ENCODE results near the gene PCDH9.

Gene PCDH9

GRCh38 chr13:67033170-67033569, 197.0 kb downstream of the PCDH9 start:
- DNase-seq (ENCODE audit: low read depth, low spot score) = no peak

GRCh38 chr13:67023130-67023876, 206.8 kb downstream of the PCDH9 start:
- DNase-seq (ENCODE audit: low read depth, low spot score) = peak; percentile 43

GRCh38 chr13:67018775-67019174, 211.4 kb downstream of the PCDH9 start:
- DNase-seq (ENCODE audit: low read depth, low spot score) = no peak

- no peak for DNase-seq (ENCODE audit: low read depth, low spot score)
Measured at GRCh38 chr13:67017276-67017675, 212.9 kb downstream of the PCDH9 start.

- no peak for DNase-seq (ENCODE audit: low read depth, low spot score)
Measured at GRCh38 chr13:67015976-67016600, 214.0 kb downstream of the PCDH9 start.

- no peak for DNase-seq (ENCODE audit: low read depth, low spot score)
Measured at GRCh38 chr13:67014399-67014798, 215.7 kb downstream of the PCDH9 start.

GRCh38 chr13:67013709-67014108, 216.4 kb downstream of the PCDH9 start:
- no peak for DNase-seq (ENCODE audit: low read depth, low spot score)

- DNase-seq (ENCODE audit: low read depth, low spot score) = no peak
Measured at GRCh38 chr13:67008075-67008668, 222.0 kb downstream of the PCDH9 start.

- DNase-seq (ENCODE audit: low read depth, low spot score) = no peak
Measured at GRCh38 chr13:67004511-67004910, 225.6 kb downstream of the PCDH9 start.

GRCh38 chr13:67003743-67004142, 226.4 kb downstream of the PCDH9 start:
- no peak for DNase-seq (ENCODE audit: low read depth, low spot score)

- DNase-seq (ENCODE audit: low read depth, low spot score) = no peak
Measured at GRCh38 chr13:67001363-67001762, 228.8 kb downstream of the PCDH9 start.

- no peak for DNase-seq (ENCODE audit: low read depth, low spot score)
Measured at GRCh38 chr13:66996503-66996902, 233.6 kb downstream of the PCDH9 start.

GRCh38 chr13:66995203-66995611, 234.9 kb downstream of the PCDH9 start:
- no peak for DNase-seq (ENCODE audit: low read depth, low spot score)

- no peak for DNase-seq (ENCODE audit: low read depth, low spot score)
Measured at GRCh38 chr13:66994517-66995202, 235.5 kb downstream of the PCDH9 start.

- no peak for DNase-seq (ENCODE audit: low read depth, low spot score)
Measured at GRCh38 chr13:66994097-66994496, 236.0 kb downstream of the PCDH9 start.

GRCh38 chr13:66992719-66993118, 237.4 kb downstream of the PCDH9 start:
- no peak for DNase-seq (ENCODE audit: low read depth, low spot score)

GRCh38 chr13:66992183-66992582, 238.0 kb downstream of the PCDH9 start:
- DNase-seq (ENCODE audit: low read depth, low spot score) = peak; percentile 43

GRCh38 chr13:66984241-66984640, 245.9 kb downstream of the PCDH9 start:
- DNase-seq (ENCODE audit: low read depth, low spot score) = no peak

- DNase-seq (ENCODE audit: low read depth, low spot score) = no peak
Measured at GRCh38 chr13:66981912-66982311, 248.2 kb downstream of the PCDH9 start.

GRCh38 chr13:66977161-66977560, 253.0 kb downstream of the PCDH9 start:
- DNase-seq (ENCODE audit: low read depth, low spot score) = no peak

- no peak for DNase-seq (ENCODE audit: low read depth, low spot score)
Measured at GRCh38 chr13:66974889-66975288, 255.2 kb downstream of the PCDH9 start.

GRCh38 chr13:66974174-66974573, 256.0 kb downstream of the PCDH9 start:
- no peak for DNase-seq (ENCODE audit: low read depth, low spot score)
